Mesenchymal stem cell (in vitro differentiated cells and primary cell): ENCODE measurements around the gene MCM6.
A peak's percentile ranks its signal among the peaks of the same experiment; 100 is the strongest.

Experiments
- DNase-seq: peaks from one replicate; pipeline ENCODE4 v3.0.0-alpha.2; 2013
- H2AFZ ChIP-seq: one replicate; pipeline ENCODE4 v1.6.1; 2013; ENCODE audit warnings: low read depth, mild to moderate bottlenecking, control low read depth, inconsistent platforms, low read length, moderate library complexity
- H2AK5ac ChIP-seq: 2 replicates; pipeline ENCODE4 v1.6.1; 2013; ENCODE audit warnings: low read length, moderate library complexity, mild to moderate bottlenecking, inconsistent platforms; ENCODE audit not compliant: severe bottlenecking
- H2BK120ac ChIP-seq: one replicate; pipeline ENCODE4 v1.6.1; 2013; ENCODE audit warnings: low read depth, mild to moderate bottlenecking, inconsistent platforms, low read length, moderate library complexity
- H2BK12ac ChIP-seq, 2 experiments: one replicate each; pipeline ENCODE4 v1.6.1; 2013; ENCODE audit warnings: inconsistent platforms in 2 of 2, low read length in 2 of 2, mild to moderate bottlenecking in 2 of 2, moderate library complexity in 2 of 2, control low read depth in 1 of 2
- H2BK15ac ChIP-seq: one replicate; pipeline ENCODE4 v1.6.1; 2013; ENCODE audit warnings: mild to moderate bottlenecking, low read depth, inconsistent platforms; ENCODE audit not compliant: poor library complexity, severe bottlenecking
- H2BK5ac ChIP-seq: 2 replicates; pipeline ENCODE4 v1.6.1; 2013; ENCODE audit warnings: low read depth, mild to moderate bottlenecking, low read length, control low read depth, inconsistent platforms; ENCODE audit not compliant: poor library complexity, severe bottlenecking
- H3K14ac ChIP-seq, 2 experiments: one replicate each; pipeline ENCODE4 v1.6.1; 2013; ENCODE audit warnings: inconsistent platforms in 2 of 2, low read length in 2 of 2, control low read depth in 1 of 2, mild to moderate bottlenecking in 1 of 2, moderate library complexity in 1 of 2
- H3K18ac ChIP-seq, 2 experiments: one replicate each; pipeline ENCODE4 v1.6.1; 2013; ENCODE audit warnings: inconsistent platforms in 2 of 2, low read length in 2 of 2, control low read depth in 1 of 2, low read depth in 1 of 2, mild to moderate bottlenecking in 1 of 2
- H3K23ac ChIP-seq, 2 experiments: one replicate each; pipeline ENCODE4 v1.6.1; 2013; ENCODE audit warnings: inconsistent platforms in 2 of 2, low read length in 2 of 2, mild to moderate bottlenecking in 2 of 2, moderate library complexity in 2 of 2, control low read depth in 1 of 2
- H3K27ac ChIP-seq: 2 replicates; pipeline ENCODE4 v1.5.1; 2013; ENCODE audit warnings: mild to moderate bottlenecking, moderate library complexity, low read length, control low read depth, inconsistent platforms; ENCODE audit not compliant: poor library complexity, severe bottlenecking
- H3K27me3 ChIP-seq, 2 experiments: 2 replicates each; pipeline versions ENCODE4 v1.6.1 to v1.7.0; 2013; ENCODE audit warnings: low read length in 2 of 2, mild to moderate bottlenecking in 2 of 2, moderate library complexity in 2 of 2, control low read depth in 1 of 2, inconsistent platforms in 1 of 2; ENCODE audit not compliant: control insufficient read depth in 1 of 2, insufficient read depth in 1 of 2
- H3K36me3 ChIP-seq, 2 experiments: 2 replicates each; pipeline versions ENCODE4 v1.6.1 to v1.7.0; 2013; ENCODE audit warnings: low read length in 2 of 2, control low read depth in 1 of 2, inconsistent platforms in 1 of 2, low read depth in 1 of 2, mild to moderate bottlenecking in 1 of 2; ENCODE audit not compliant: insufficient read depth in 2 of 2, control insufficient read depth in 1 of 2
- H3K4ac ChIP-seq, 2 experiments: one replicate each; pipeline ENCODE4 v1.6.1; 2013; ENCODE audit warnings: inconsistent platforms in 2 of 2, low read length in 2 of 2, mild to moderate bottlenecking in 2 of 2, moderate library complexity in 2 of 2, control low read depth in 1 of 2, low read depth in 1 of 2
- H3K4me1 ChIP-seq: 2 replicates; pipeline ENCODE4 v1.6.1; 2013; ENCODE audit warnings: low read depth, low read length, control low read depth; ENCODE audit not compliant: control insufficient read depth, insufficient read depth
- H3K4me2 ChIP-seq: 2 replicates; pipeline ENCODE4 v1.6.1; 2013; ENCODE audit warnings: low read length, mild to moderate bottlenecking, inconsistent platforms; ENCODE audit not compliant: poor library complexity, severe bottlenecking
- H3K4me3 ChIP-seq, 2 experiments: 2 replicates each; pipeline versions ENCODE4 v1.5.1 to v1.7.0; 2013; ENCODE audit warnings: low read length in 2 of 2, mild to moderate bottlenecking in 2 of 2, control low read depth in 1 of 2, low read depth in 1 of 2; ENCODE audit not compliant: insufficient read depth in 1 of 2
- H3K79me1 ChIP-seq: replicated peaks from 2 replicates; pipeline ENCODE4 v1.6.1; 2013; ENCODE audit warnings: mild to moderate bottlenecking, control low read depth, low read length, inconsistent platforms; ENCODE audit not compliant: poor library complexity, severe bottlenecking
- H3K9ac ChIP-seq: 2 replicates; pipeline ENCODE4 v1.7.0; 2013; ENCODE audit warnings: mild to moderate bottlenecking, low read length, moderate library complexity
- H3K9me3 ChIP-seq: 2 replicates; pipeline ENCODE4 v1.7.0; 2013; ENCODE audit warnings: mild to moderate bottlenecking, low read length; ENCODE audit not compliant: control insufficient read depth
- H4K8ac ChIP-seq: one replicate; pipeline ENCODE4 v1.6.1; 2013; ENCODE audit warnings: inconsistent platforms, mild to moderate bottlenecking, low read length, moderate library complexity
- H4K91ac ChIP-seq: one replicate; pipeline ENCODE4 v1.6.1; 2013; ENCODE audit warnings: mild to moderate bottlenecking, low read length, inconsistent platforms
- WGBS: methylation state at CpG from one replicate; pipeline ENCODE4 v1.1.7; 2013; ENCODE audit warnings: mixed read lengths; 5-methylcytosine and 5-hydroxymethylcytosine counted together

The MCM6 gene

GRCh38 chr2:135853401-135853800 lies 22.8 kb downstream of the MCM6 start:
- no peak overlapping the region for H3K14ac ChIP-seq
- H2BK12ac ChIP-seq: no peak overlapping the region
- no peaks in the 10 kb centered on the region for H3K9me3 ChIP-seq
- H3K4ac ChIP-seq: no peak overlapping the region
- H2AFZ ChIP-seq: no peak overlapping the region
- no peak overlapping the region for H3K18ac ChIP-seq
- H2AK5ac ChIP-seq: no peak overlapping the region
- no peaks in the 10 kb centered on the region for H3K79me1 ChIP-seq
- no peak overlapping the region for H2BK5ac ChIP-seq
- no peak overlapping the region for H2BK15ac ChIP-seq
- H2BK120ac ChIP-seq: no peak overlapping the region
- H4K91ac ChIP-seq: no peak overlapping the region
- H3K23ac ChIP-seq: no peak overlapping the region
- H3K9ac ChIP-seq: no peak overlapping the region
- H3K4me3 ChIP-seq: no peak overlapping the region
- DNase-seq: no peak
- no peak overlapping the region for H3K27ac ChIP-seq
- H4K8ac ChIP-seq: no peak overlapping the region
- no peaks in the 10 kb centered on the region for H3K27me3 ChIP-seq
- H3K4me2 ChIP-seq: no peak overlapping the region
- peaks cover 3 to 57% of the 10 kb centered on the region in 2 experiments for H3K36me3 ChIP-seq
- H3K4me1 ChIP-seq: no peaks in the 10 kb centered on the region

- no peaks in the 10 kb centered on the region for H3K79me1 ChIP-seq
- no peaks in the 10 kb centered on the region for H3K27me3 ChIP-seq
- H3K9ac ChIP-seq: no peak overlapping the region
- no peak for DNase-seq
- no peak overlapping the region for H4K8ac ChIP-seq
- no peak overlapping the region for H3K4me3 ChIP-seq
- no peak overlapping the region for H3K18ac ChIP-seq
- H2BK12ac ChIP-seq: no peak overlapping the region
- H4K91ac ChIP-seq: no peak overlapping the region
- H3K4ac ChIP-seq: no peak overlapping the region
- H3K36me3 ChIP-seq: peaks cover 3 to 51% of the 10 kb centered on the region in 2 experiments
- no peak overlapping the region for H3K27ac ChIP-seq
- H3K23ac ChIP-seq: no peak overlapping the region
- H3K4me1 ChIP-seq: no peaks in the 10 kb centered on the region
- no peak overlapping the region for H2BK120ac ChIP-seq
- H3K9me3 ChIP-seq: no peaks in the 10 kb centered on the region
- no peak overlapping the region for H3K4me2 ChIP-seq
- H2BK5ac ChIP-seq: no peak overlapping the region
- no peak overlapping the region for H2AFZ ChIP-seq
- no peak overlapping the region for H2BK15ac ChIP-seq
- no peak overlapping the region for H3K14ac ChIP-seq
- H2AK5ac ChIP-seq: no peak overlapping the region
Measured at GRCh38 chr2:135851858-135852257, 24.4 kb downstream of the MCM6 start.

GRCh38 chr2:135850892-135851668 lies 25.2 kb downstream of the MCM6 start:
- Histone ChIP-seq H2BK5ac (no peak overlapping the region), H3K79me1 (no peaks in the 10 kb centered on the region), H3K4me3 (no peak overlapping the region), H2BK15ac (no peak overlapping the region), H3K9ac (no peak overlapping the region), H3K4ac (no peak overlapping the region), H3K4me2 (no peak overlapping the region), H3K14ac (no peak overlapping the region), H4K91ac (no peak overlapping the region), H3K23ac (no peak overlapping the region), H3K18ac (no peak overlapping the region), H3K4me1 (no peaks in the 10 kb centered on the region), H3K36me3 (peaks cover 3 to 45% of the 10 kb centered on the region in 2 experiments), H2AFZ (no peak overlapping the region), H4K8ac (no peak overlapping the region), H2AK5ac (no peak overlapping the region), H3K27me3 (no peaks in the 10 kb centered on the region), H3K9me3 (no peaks in the 10 kb centered on the region), H2BK12ac (no peak overlapping the region), H3K27ac (no peak overlapping the region), H2BK120ac (no peak overlapping the region)
- 89% methylated on average over 15 of the region's 17 CpGs for WGBS
- peak; percentile 16 for DNase-seq

- 100% methylated on average over 1 of the region's 3 CpGs for WGBS
Measured at GRCh38 chr2:135849087-135849486, 27.2 kb downstream of the MCM6 start.

More at GRCh38 chr2:135849087-135849486, 27.2 kb downstream of the MCM6 start:
- Histone ChIP-seq H3K27me3 (no peaks in the 10 kb centered on the region), H2BK15ac (no peak overlapping the region), H3K36me3 (peaks cover 0 to 57% of the 10 kb centered on the region in 2 experiments), H2BK12ac (no peak overlapping the region), H3K23ac (no peak overlapping the region), H2AK5ac (no peak overlapping the region), H3K27ac (no peak overlapping the region), H4K91ac (no peak overlapping the region), H4K8ac (no peak overlapping the region), H3K4me3 (no peak overlapping the region), H3K4ac (no peak overlapping the region), H3K79me1 (no peaks in the 10 kb centered on the region), H3K4me2 (no peak overlapping the region), H3K4me1 (no peaks in the 10 kb centered on the region), H3K9ac (no peak overlapping the region), H3K18ac (no peak overlapping the region), H2BK120ac (no peak overlapping the region), H3K9me3 (no peaks in the 10 kb centered on the region), H3K14ac (no peak overlapping the region), H2AFZ (no peak overlapping the region), H2BK5ac (no peak overlapping the region)
- DNase-seq: no peak
